ENCODE results near the gene SYTL3.
"Not testable (repeated sequence)": the region's sequence is repeated elsewhere in the genome, so short reads cannot be mapped to it uniquely, and the experiment has no call there.

Gene SYTL3

GRCh38 chr6:158642097-158642601 lies 7.7 kb upstream of the SYTL3 start:
- peak; percentile 75 for DNase-seq

GRCh38 chr6:158643836-158644230 lies 6.0 kb upstream of the SYTL3 start:
- no peak for DNase-seq

- peak; percentile 89 for DNase-seq
Observed at GRCh38 chr6:158644231-158645063, 5.4 kb upstream of the SYTL3 start, which contains the start of gene DYNLT1. Gene DYNLT1 (minus strand): TSS chr6:158644743. CDS start chr6:158644708, 35 bp downstream.

GRCh38 chr6:158645064-158646022 lies 4.5 kb upstream of the SYTL3 start:
- DNase-seq = no peak

- no peak for DNase-seq
Observed at GRCh38 chr6:158646023-158646910, 3.6 kb upstream of the SYTL3 start.

GRCh38 chr6:158647501-158647900 lies 2.4 kb upstream of the SYTL3 start:
- DNase-seq = no peak

- DNase-seq = no peak
Observed at GRCh38 chr6:158648682-158649131, 1.1 kb upstream of the SYTL3 start.

- DNase-seq = not testable (repeated sequence)
Observed at GRCh38 chr6:158651981-158652737, 2.3 kb downstream of the SYTL3 start.

GRCh38 chr6:158653577-158654354 lies 3.9 kb downstream of the SYTL3 start:
- no peak for DNase-seq

GRCh38 chr6:158654498-158654897 lies 4.6 kb downstream of the SYTL3 start:
- no peak for DNase-seq

- DNase-seq = no peak
Observed at GRCh38 chr6:158654960-158655489, 5.2 kb downstream of the SYTL3 start.

GRCh38 chr6:158655569-158656450 lies 6.0 kb downstream of the SYTL3 start:
- DNase-seq = no peak

GRCh38 chr6:158656986-158657385 lies 7.1 kb downstream of the SYTL3 start:
- DNase-seq = not testable (repeated sequence)

- DNase-seq = no peak
Observed at GRCh38 chr6:158660333-158660754, 10.5 kb downstream of the SYTL3 start.

GRCh38 chr6:158661156-158661685 lies 11.4 kb downstream of the SYTL3 start:
- no peak for DNase-seq

GRCh38 chr6:158662607-158662953 lies 12.7 kb downstream of the SYTL3 start:
- DNase-seq = no peak

- no peak for DNase-seq
Observed at GRCh38 chr6:158662954-158663624, 13.2 kb downstream of the SYTL3 start.

GRCh38 chr6:158663625-158664165 lies 13.8 kb downstream of the SYTL3 start:
- DNase-seq = no peak
